Activated T-helper 1 cell treated with anti-CD3 and anti-CD28 coated beads, Interleukin-2, amount 50 U/mL, for 16 hours (primary cell): ENCODE results near the gene RALB.

Experiments
- DNase-seq, 2 donors: peaks; one replicate each; pipeline ENCODE4 v3.0.0-alpha.2; 2020; ENCODE audit warnings: low read depth in 1 of 2, low spot score in 1 of 2

The RALB gene

GRCh38 chr2:120330946-120331822, 78.5 kb downstream of the RALB start:
- DNase-seq = no peak

GRCh38 chr2:120331903-120332302, 79.3 kb downstream of the RALB start:
- DNase-seq = no peak

DNA sequence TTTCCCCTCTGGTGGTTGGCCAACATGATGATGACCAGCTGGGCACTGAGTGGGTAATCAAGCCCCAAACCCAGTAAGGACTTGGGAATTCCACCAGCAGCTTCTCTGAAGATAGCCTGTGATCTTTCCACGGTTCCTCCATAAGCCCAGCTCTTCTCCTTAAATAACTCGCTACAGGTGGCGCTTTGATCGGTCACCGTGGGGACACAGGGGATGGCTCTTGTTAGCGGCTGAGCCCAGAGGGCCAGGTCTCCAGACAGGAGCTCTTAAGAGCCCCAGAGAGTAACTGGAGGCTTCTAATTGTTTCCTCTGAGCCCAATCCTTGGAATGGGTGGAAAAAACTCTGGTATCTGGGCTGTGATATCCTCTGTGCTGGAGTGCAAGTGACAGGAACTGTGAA, 79.7 kb downstream of the RALB start:
- DNase-seq = no peak

- DNase-seq = no peak
Observed at GRCh38 chr2:120334068-120334467, 81.4 kb downstream of the RALB start.

- no peak for DNase-seq
Observed at GRCh38 chr2:120336749-120337148, 84.1 kb downstream of the RALB start.

DNA sequence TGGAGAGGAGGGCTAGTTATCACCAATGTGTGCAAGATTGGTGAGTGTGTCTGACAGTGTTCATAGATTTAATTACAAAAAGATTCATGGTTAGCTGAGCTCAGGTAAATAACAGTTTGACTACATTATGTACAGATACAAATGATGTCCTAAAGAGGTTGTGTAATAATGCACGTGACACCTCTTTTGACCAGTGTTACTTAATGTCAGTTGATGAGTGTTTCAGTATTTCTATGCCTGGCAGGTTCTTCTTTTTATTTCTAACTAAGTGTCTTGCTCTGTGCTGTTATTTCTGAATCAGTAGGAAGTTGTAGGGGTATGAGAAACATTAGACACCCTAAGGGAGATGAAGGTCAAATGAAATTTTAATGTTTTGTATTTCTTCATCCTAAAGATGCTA, 85.4 kb downstream of the RALB start:
- no peak for DNase-seq

- no peak for DNase-seq
Observed at GRCh38 chr2:120341977-120342376, 89.3 kb downstream of the RALB start.

GRCh38 chr2:120342446-120342845, 89.8 kb downstream of the RALB start:
- DNase-seq = no peak

DNA sequence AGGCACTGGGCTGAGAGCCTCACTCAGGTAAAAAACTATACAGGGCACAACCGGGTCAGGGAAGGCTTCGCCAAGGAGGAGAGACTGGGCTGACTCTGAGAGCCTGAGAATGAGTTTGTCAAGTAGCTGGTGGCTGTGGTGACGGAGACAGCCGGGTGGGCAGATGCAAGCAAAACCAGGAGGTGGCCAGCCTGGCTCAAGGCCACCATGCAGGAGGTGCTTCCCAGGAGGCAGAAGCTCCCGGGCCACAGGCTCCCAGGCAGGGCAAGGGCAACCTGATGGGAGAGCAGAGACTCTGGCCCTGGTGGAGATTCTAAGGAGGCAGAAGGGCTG, 90.4 kb downstream of the RALB start:
- DNase-seq = no peak

GRCh38 chr2:120343433-120344105, 90.9 kb downstream of the RALB start:
- peak; percentile 10 to 27 for DNase-seq
